ENCODE measurements around the gene KLHL11. TPM values are rescaled to one million over a fixed set of nuclear protein-coding genes. Genes with fewer than 3 reads are reported as not detected.

Gene KLHL11
- total RNA-seq, 1 experiment from 2014 or later, result 16.8 TPM

DNA sequence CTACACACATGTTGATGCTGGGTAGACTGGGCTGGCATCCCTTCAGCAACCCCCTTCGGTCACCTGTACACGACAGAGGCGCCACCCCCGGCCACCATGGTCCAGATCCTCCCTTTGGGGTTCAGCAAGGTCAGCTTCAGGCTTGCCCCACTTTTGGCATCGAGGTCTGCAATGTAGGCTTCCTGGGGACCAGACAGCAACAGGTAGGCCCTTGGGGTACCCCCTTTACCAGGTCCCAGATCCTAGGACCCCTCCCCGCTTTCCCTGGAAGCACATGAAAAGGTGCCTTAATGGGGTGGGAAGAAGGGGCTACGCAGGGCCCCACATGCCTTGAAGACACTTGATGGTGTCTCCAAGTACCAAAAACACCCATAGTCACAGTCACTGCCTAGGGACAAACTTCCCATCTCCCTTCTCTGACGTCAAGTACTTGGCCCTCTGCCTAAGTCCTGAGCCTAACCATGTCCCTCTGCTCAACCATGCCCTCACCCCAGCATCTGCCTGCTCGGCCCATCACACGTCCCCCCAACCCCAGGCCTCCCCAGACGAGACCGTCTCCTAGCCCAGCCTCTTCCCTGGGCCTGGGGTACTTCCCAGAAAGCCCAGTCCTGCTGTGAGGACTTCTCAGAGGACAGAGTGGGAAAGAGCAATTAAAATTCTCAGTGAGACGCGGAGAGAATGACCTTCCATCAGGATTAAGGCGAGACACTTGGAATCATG lies 41.4 kb upstream of the KLHL11 start:
- Mint-ChIP-seq H3K36me3 (ENCODE audit: insufficient read depth in 1 of 3, low read depth in 3 of 3) (peaks cover 72 to 98% (median 94%) of the 10 kb centered on the region in 3 experiments; a peak in 6 of 7 replicates), H3K4me1 (no peaks in the 10 kb centered on the region), H3K27ac (peak overlapping the region in 1 of 3 experiments; percentile 34; a peak in 4 of 7 replicates), H3K4me3 (no peak overlapping the region), H3K9me3 (no peaks in the 10 kb centered on the region), H3K27me3 (ENCODE audit: low read depth) (no peaks in the 10 kb centered on the region)
- no peak for DNase-seq
- H2BK5ac ChIP-seq (ENCODE audit: insufficient read length, low read length), result no peak overlapping the region
- no peak overlapping the region for H3K4ac ChIP-seq (ENCODE audit: low read depth, low read length)
- H3K23ac ChIP-seq (ENCODE audit: insufficient read length, low read depth, low read length), result no peak overlapping the region
- no peak overlapping the region for H3K27ac ChIP-seq (ENCODE audit: insufficient read length, low read depth, low read length)
- H3T11ph ChIP-seq (ENCODE audit: low read length), result no peak overlapping the region
- no peak overlapping the region for H2BK15ac ChIP-seq (ENCODE audit: low read depth, low read length)
- no peak overlapping the region for H2AFZ ChIP-seq (ENCODE audit: low read length)
- H4K8ac ChIP-seq (replicated peaks; ENCODE audit: insufficient read length, low read depth, low read length), result no peak overlapping the region
- no peak overlapping the region for H2BK20ac ChIP-seq (ENCODE audit: low read depth, low read length, poor library complexity, severe bottlenecking)
- no peak overlapping the region for H3K18ac ChIP-seq (ENCODE audit: insufficient read length, low read depth, low read length)
- no peak overlapping the region for H3K9ac ChIP-seq (ENCODE audit: extremely low read depth, insufficient read length, low read length)
- H3K79me2 ChIP-seq (ENCODE audit: insufficient read depth, low read length), result no peaks in the 10 kb centered on the region
- H3K9me3 ChIP-seq (ENCODE audit: control insufficient read depth, low read depth, low read length), result no peaks in the 10 kb centered on the region
- no peak overlapping the region for H3K56ac ChIP-seq (ENCODE audit: insufficient read length, low read depth, low read length)
- WGBS (ENCODE audit: extremely low coverage, insufficient read length, low lambda C conversion rate), result no CpG with 5 or more reads among the region's 15 CpGs
- no peaks in the 10 kb centered on the region for H3K4me1 ChIP-seq (ENCODE audit: insufficient read depth, low read length)
- H2AK5ac ChIP-seq (ENCODE audit: insufficient read length, low read length), result no peak overlapping the region
- H3K14ac ChIP-seq (ENCODE audit: insufficient read depth, low read length), result no peak overlapping the region
- H2BK12ac ChIP-seq (ENCODE audit: insufficient read length, low read depth, low read length), result no peak overlapping the region
- TF ChIP-seq CTCF (conservative IDR thresholded peaks at IDR 0.05), result no peak
- H3K23me2 ChIP-seq (ENCODE audit: insufficient read length, low read depth, low read length, poor library complexity, severe bottlenecking), result no peaks in the 10 kb centered on the region
- H3K4me2 ChIP-seq (ENCODE audit: insufficient read depth, insufficient read length, low read length), result no peak overlapping the region
- H4K91ac ChIP-seq (ENCODE audit: insufficient read length, low read depth, low read length), result no peak overlapping the region
- no peak overlapping the region for H2BK120ac ChIP-seq (ENCODE audit: low read depth, low read length, poor library complexity, severe bottlenecking)
- H3K27me3 ChIP-seq (ENCODE audit: insufficient read depth, low read length), result no peaks in the 10 kb centered on the region
- H4K5ac ChIP-seq (ENCODE audit: insufficient read length, low read depth, low read length), result no peak overlapping the region
- H4K20me1 ChIP-seq (ENCODE audit: control insufficient read depth, insufficient read depth, insufficient read length), result peaks cover 3% of the 10 kb centered on the region
- peaks cover 3% of the 10 kb centered on the region for H3K79me1 ChIP-seq (ENCODE audit: insufficient read depth, low read depth, low read length, poor library complexity, severe bottlenecking)
